HG03460 (cell line): ENCODE results near the gene ZNF143.
"Not testable (repeated sequence)": the region's sequence is repeated elsewhere in the genome, so short reads cannot be mapped to it uniquely, and the experiment has no call there.

Experiments
- ATAC-seq: cut with Tn5 transposase; IDR thresholded peaks from one replicate; pipeline ENCODE4 v1.9.1; 2021; ENCODE audit not compliant: unreplicated experiment

The ZNF143 gene

DNA sequence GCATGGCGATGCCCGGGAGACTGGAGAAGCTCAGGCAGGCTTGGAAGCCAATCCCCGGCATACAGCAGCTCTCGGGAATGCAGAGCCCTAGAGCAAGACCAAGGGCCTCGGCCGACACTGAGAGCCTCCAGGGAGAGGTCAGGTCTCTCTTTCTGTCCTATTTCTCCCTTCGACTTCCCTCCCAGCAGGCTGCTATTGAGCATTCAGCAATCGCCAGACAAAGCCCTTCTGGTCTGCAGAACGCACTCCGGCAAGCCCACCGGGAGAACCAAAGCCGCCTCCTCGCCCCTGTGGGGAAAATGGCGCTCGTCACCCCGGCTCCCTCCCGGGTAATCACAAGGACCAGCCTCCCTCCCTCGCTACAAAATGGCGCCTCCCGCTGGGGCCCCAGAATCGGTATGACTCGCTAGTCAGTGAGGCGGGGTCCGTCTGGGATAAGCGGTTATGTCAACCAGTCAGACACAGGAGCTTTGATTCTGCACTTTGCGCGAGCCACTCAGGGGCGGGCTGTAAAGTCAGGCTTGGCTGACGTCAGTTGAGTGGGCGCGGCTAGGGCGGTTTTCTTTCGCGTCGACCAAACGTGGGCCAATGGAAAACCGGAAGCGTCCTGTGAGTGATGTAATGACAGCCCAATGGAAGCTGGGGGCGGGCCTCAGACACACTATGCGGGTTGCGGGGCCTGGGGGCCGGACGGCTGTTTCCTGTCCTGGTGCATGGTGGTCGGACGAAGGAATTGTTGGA, at the start of gene ZNF143:
Gene ZNF143, plus strand, starts transcription at position 691 of the 741 bp plus-strand sequence. CDS start 10,297 bp downstream, outside the sequence.
- peak; percentile 86 for ATAC-seq

DNA sequence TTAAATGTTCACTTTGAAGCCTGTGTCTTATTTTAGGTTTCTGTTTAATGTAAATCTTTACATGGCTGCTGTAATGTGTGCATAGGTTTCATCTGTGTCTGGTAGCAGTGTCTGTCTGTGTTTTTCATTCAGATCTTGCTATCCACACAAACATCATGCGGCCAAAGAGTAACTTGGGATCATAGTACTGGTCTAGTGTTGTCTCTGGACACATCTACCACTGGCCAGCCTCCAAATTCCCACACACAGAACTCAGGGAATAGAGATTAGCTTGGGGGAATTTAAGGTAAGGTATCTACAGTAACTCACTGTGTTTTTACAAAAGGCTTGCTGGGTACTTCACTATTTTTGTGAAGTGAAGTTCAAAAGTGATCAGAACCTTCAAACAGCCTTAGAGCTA, 32.1 kb upstream of the ZNF143 start:
- no peak for ATAC-seq

DNA sequence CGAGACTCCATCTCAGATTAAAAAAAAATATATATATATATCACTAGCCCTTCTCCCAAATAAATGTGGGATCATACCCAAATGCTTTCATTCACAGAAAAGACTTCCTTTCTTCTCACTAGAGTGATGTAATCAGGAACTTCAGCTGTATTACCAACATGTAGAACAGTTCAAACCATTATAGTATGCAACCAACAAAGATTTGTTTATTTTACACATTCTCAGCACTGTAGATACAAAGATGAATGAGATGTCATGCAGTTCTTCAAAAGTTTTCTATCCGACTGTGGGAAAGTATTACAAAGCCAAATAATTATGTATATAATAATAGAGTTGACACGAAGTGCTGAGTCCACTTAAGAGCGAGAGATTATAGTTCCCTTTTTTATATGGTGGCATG, 22.2 kb upstream of the ZNF143 start:
- no peak for ATAC-seq

DNA sequence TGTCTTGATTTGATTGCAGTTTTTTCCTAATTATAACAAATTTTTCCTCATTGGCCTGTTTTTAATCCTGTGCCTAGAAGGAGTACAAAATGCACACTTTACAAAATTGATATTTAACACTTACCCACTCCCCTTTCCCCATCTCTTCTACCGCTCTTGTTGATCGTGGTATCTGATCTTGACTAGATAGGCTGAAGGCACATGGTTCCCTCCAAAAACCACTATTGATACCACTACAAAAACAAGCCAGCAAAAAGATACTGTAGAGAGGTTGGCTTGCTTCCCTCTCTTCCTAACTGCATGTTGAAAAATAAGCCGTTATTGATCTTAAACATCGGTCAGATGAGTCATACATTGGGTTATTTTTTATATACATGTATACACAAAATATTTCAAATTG, 14.6 kb upstream of the ZNF143 start:
- ATAC-seq: no peak

DNA sequence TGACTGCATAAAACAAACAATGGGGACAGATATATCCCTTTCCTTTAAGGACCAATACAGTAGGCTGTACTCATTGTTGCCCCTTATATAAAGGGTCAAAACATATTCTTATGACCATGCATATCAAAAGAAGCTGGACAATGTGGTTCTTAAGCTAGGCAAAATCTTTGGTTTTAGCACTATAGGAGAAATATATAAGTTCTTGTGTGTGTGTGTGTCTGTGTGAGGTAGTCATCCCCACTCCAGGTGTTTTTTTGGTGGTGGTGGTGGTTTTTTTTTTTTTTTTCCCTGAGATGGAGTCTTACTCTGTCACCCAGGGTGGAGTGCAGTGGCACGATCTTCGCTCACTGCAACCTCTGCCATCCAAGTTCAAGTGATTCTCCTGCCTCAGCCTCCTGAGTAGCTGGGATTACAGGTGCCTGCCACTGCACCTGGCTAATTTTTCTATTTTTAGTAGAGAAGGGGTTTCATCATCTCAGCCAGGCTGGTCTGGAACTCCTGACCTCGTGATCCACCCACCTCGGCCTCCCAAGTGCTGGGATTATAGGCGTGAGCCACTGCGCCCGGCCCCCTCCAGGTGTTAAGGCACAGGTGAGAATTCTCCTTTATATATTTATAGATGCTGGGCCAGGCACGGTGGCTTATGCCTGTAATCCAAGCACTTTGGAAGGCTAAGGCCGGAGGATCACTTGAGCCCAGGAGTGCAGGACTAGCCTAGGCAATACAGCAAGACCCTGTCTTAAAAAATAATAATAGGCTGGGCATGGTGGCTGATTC, 12.0 kb upstream of the ZNF143 start:
- no peak for ATAC-seq

DNA sequence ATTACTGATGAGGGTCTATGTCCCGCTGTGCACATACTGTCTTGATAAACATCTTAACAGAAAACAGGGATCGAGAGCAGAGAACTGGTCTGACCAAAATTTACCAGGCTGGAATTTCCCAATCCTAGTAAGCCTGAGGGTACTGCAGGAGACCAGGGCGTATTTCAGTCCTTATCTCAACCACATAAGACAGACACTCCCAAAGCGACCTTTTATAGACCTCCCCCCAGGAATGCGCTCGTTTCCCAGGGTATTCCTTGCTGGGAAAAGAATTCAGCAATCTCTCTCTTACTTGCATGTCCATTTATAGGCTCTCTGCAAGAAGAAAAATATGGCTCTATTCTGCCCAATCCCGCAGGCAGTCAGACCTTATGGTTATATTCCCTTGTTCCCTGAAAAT, 8.8 kb upstream of the ZNF143 start:
- not testable (repeated sequence) for ATAC-seq

DNA sequence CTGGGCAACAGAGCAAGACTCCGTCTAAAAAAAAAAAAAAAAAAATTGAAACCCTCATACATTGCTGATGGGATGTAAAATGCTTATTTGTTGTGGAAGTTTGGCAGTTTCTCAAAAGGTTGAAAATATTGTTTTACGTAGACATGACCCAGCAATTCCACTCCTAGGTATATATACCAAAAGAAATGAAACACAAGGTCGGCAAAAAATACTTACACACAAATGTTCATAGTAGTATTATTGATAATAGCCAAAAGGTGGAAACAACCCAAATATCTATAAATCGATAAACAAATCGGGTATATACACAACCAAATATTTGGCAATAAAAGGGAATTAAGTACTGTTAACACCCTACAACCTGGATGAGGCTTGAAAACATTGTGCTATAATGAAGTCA, 5.1 kb upstream of the ZNF143 start:
- no peak for ATAC-seq

DNA sequence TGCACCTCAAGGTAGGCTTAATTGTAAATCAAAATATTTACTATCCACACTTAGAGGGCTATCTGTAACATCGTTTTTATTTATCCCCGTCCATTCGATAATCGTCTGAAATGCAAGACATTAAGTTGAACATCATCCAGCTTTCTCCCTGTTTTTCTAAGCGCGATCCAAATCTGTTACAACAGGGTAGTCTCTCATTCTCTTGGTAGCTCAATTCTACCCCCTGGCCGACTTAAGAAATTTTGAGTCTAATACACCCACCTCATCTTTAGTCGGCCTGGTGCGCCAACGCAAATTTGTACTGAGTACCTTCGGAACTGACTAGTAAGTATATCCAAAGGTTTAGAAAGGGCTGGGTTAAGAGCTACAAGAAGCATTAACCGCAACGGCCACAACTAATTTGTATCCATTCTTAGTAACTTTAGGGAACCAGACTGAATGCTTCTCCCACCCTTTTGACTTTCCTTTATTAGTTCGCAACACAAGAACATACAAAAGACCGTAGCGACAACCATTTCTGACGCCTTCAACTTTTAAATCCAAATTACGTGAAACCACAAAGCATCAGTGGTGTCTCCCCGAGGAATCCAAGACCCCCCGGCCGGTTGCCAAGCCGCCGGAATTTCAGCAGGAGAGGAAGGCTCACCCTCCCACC, 1.0 kb upstream of the ZNF143 start:
- no peak for ATAC-seq

DNA sequence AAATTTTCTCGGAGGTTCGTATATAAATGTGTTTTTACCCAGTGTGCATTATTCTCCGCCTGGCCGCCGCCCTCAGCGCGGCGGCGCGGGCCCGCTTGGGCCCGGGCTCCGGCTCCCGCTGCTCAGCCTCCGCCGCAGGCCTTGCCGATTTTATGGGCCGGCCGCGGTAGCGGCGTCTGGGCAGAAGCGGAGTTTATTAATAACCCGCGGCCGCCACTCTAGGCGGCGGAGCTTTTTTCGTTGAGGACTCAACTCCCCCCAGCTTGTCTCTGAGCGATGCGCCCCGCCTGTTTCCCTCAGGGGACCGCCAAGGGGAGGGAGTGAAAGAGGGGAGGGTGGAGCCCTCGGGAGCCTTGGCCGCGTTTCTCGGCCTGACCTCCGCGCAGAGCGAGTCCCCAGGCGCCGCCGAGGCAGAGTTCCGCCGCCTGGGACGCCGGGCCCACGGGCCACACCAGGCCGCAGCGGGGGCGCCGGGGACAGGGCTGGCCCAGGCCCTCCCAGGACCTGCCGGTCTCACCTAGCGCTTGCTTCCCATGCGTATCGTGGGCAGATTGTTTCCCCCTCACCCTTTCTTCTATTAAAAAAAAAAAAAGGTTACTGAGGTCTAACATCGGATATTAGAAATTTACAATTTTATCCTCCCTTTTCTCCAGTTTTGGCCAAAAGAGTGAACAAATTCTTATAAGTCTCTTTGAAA, 399 bp downstream of the ZNF143 start:
- peak; percentile 51 for ATAC-seq

DNA sequence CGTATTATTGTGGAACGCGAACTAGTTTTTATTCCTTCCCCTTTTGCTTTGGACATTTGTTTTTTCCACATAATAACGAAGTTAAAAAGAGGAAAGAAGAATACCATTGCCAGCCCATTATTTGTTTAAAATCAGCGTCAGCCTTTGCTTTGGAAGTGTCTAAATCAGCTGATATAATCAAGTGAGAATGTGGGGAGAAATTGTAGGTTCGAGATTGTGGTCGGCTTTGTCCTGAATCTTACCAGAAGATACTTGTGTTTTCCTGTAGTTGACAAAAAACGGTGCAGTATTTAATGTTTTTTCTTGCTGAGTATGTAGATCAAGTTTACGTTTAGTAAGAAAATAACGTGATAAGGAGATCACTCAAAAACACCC, 935 bp downstream of the ZNF143 start:
- no peak for ATAC-seq

DNA sequence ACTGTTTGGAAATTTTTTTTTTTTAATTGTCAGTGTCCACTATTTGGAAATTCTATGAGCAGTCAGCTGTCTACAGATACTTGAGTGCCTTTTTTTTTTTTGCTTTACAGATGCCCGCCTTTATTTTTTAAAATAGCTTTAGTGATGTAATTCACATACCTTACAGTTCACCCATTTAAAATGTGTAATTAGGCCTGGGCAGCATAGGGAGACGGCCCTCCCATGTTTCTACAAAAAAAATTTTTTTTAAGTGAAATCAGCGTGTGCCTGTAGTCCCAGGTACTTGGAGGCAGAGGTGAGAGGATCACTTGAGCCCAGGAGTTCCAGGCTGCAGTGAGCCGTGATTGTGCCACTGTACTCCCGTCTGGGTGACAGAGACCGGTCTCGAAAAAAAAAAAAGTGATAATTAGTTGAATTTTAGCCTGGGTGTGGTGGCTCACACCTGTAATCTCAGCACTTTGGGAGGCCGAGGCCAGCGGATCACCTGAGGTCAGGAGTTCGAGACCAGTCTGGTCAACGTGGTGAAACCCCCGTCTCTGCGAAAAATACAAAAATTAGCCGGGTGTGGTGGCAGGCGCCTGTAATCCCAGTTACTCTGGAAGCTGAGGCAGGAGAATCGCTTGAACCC, 1.5 kb downstream of the ZNF143 start:
- no peak for ATAC-seq

DNA sequence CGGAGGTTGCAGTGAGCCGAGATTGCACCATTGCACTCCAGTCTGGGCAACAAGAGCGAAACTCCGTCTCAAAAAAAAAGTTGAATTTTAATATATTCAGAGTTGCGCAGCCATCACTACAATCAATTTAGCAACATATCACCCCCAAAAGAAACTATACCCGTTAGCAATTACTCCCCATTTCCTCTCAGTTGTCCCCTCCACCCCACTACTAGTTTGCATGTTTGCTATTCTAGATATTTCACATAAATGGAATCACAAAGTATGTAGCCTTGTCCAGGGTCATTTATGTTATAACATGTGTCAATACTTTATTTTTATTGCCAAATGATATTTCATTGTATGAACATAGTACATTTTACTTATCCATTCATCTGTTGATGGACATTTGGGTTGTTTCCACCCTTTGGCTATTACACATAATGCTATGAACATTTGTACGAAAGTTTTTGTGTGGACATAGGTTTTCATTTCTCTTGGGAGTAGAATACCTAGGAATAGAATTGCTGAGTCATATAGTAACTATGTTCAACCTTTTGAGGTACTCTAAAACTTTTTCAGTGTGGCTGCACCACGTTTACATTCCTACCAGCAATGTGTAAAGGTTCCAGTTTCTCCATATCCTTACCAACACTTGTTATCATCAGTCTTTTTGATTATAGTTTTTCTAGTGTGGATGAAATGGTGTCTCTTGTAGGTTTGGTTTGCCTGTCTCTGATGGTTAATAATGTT, 2.2 kb downstream of the ZNF143 start:
- ATAC-seq: no peak

DNA sequence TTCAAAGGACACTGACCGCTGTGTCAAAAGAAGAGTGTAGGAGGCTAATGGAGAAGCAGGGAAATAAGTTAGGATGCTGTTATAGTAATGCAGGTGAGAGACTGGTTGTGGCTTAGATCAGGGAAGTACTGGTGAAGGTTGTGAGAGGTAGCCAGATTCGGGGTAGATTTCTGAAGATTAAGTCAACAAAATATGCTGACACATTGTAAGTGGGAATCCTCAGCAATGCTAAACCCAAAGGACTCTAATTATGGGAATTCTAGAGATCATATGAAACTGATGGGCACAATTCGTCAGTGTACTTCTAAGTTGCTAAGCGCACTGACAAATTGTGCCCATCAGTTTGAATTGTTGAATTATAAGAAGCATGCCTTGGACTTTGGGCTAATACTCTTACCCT, 10.0 kb downstream of the ZNF143 start:
- ATAC-seq: no peak

DNA sequence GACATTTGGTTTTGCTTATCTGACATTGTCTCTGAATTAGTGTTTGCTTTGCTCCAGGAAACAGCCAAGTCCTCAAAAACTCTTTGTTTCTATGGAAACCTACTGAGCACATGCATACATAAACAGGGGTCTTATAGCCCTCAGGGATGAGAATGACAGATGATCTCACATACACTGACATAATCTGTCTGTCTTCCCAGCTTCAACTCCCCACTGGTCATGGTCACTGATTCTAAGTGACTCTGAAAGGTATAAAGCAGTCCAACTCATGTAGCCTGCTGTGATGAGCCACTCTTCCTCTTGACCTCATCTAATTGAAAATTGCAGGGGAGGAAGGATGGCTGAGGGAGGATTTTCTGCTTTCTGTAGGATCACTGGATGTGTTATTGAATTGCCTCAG, 12.6 kb downstream of the ZNF143 start:
- no peak for ATAC-seq

DNA sequence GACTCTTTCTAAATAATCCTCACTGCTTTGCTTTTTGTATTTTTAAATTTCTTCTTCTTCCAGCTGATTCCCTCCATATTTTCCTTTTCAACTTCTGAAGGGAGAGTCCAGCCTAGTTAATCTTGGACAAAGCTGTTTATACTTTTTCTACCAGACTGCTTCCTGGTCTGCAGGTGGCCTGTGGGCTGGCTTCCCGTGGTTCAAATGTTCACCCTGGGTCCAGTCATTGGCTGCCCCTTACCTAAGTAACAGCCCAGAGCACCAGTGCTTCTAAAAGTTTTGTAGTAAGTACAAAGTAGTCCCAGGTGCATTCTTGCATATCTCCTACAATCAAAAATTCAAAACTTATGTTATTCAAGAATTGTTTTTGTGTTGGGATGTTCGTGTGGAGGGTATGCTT, 19.1 kb downstream of the ZNF143 start:
- ATAC-seq: no peak

DNA sequence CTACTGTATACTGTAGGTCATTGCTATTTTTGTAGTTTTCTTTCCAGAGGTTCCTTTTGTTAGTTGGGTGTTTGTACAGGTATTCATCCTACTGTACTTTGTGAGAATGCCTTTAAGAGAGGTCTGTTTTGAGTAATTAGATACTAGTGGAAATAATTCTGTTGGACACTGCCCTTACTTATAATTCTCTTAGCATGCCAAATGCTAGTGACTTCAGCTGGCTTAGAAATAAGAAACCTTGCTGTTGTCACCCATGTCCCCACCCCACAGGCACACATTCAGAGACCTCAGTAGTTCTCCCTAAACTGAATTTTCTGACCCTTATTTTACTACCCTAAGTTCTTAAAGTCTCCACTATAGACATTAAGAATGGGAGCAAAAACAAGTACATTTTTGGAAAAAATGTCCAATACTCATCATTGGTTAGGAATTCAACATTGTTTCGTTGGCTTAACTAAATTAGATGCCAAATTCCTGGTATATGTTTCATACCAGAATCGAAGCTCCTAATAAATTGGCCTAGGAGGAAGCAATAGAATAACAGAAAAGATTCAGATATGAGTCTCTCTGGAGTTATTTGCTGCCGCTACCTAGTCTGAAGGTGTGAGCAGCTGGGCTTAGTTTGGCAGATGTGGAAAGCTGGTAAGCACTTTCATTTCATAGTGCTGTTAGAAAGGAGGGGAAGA, 28.4 kb downstream of the ZNF143 start:
- ATAC-seq: no peak

DNA sequence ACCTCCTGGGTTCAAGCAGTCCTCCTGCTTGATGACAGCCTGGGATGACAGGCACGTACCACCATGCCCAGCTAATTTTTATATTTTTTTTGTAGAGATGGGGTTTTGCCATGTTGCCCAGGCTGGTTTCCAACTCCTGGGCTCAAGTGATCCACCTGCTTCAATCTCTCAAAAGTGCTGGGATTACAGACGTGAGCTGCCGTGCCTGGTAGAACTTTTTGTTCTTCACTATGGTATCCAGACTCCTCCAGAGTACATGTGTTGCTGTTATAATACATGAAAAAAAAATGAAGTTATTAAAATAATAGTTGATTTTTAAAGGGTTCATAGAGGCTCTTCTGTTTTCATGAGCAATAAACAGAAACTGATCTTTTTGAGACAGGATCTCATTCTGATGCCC, 29.6 kb downstream of the ZNF143 start:
- ATAC-seq: no peak

DNA sequence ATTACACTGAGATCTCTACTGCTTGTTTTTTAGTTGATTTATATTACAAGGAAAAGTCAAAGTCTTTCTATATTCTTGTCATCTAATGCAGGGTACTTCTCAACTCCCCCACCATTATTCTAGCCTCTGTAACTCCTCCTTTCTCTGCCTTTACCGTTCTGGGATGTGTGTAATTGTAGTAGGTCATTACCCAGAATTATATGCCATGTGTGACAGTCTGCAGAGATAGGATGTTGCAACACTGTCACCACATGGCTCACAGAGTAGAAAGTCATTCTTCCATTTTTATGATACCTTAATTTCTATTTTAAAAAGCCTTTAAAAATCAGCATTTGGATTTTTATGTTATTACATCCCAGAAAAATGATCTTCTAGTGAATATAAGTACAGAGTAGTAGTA, 32.7 kb downstream of the ZNF143 start:
- no peak for ATAC-seq

DNA sequence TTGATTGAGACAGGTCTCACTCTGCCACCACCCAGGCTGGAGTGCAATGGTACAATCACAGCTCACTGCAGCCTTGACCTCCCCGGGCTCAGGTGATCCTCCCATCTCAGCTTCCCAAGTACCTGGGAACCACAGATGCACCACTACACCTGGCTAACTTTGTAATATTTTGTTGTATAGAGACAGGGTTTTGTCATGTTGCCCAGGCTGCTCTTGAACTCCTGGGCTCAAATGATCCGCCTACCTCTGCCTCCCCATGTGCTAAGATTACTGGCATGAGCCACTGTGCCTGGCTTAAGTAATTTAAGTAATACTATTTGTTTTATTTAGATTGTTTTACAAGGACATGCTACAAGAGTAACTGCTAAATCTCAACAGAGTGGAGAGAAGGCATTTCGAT, 33.5 kb downstream of the ZNF143 start:
- no peak for ATAC-seq
